ENCODE data around the gene IGFBPL1. TPM values are rescaled to one million over a fixed set of nuclear protein-coding genes. Genes with fewer than 3 reads are reported as not detected.

The IGFBPL1 gene
- total RNA-seq, 1 experiment from 2014 or later: 13.7 TPM

- intact Hi-C loops (cut with micrococcal nuclease; ENCODE audit: unreplicated experiment): no loop called here
- no peaks in the 10 kb centered on the region for H3K9me3 ChIP-seq (ENCODE audit: control insufficient read depth, insufficient read depth, low read depth, low read length)
- DNase-seq (ENCODE audit: low read depth, low spot score) (no peak), ATAC-seq (peak; percentile 69; the same call in 1 of the 2 replicates)
- POLR2A ChIA-PET: no interaction called here
- no TSS peak for BruUV-seq (replicated peaks)
- CTCF ChIA-PET: no interaction called here
- no peaks in the 10 kb centered on the region for H3K4me1 ChIP-seq (ENCODE audit: control insufficient read depth, insufficient read depth, low read length)
- in situ Hi-C loops (cut with HindIII; ENCODE audit: low pct_unique_long_range_greater_than_20kb, low sequenced_read_pairs): no loop called here
- H3K27me3 ChIP-seq (ENCODE audit: control insufficient read depth, insufficient read depth, low read length): no peaks in the 10 kb centered on the region
- no peak overlapping the region for H3K4me3 ChIP-seq (ENCODE audit: low read depth in 2 of 2, low read length in 2 of 2)
- H3K36me3 ChIP-seq (ENCODE audit: control insufficient read depth, insufficient read depth, low read length): no peaks in the 10 kb centered on the region
- no peak for TF ChIP-seq POLR2AphosphoS5 (IDR thresholded peaks at IDR 0.05; ENCODE audit: low read depth, low read length)
- no peak for TF ChIP-seq SIN3A (IDR thresholded peaks at IDR 0.05; ENCODE audit: borderline replicate concordance, insufficient read depth, low read depth, low read length)
- no peak for TF ChIP-seq REST (IDR thresholded peaks at IDR 0.05; ENCODE audit: insufficient read depth in 1 of 2, low read depth in 2 of 2, low read length in 1 of 2)
- no peak for TF ChIP-seq CTCF (IDR thresholded peaks at IDR 0.05)
- no peak for TF ChIP-seq TCF7L2 (IDR thresholded peaks at IDR 0.05; ENCODE audit: low read depth, low read length)
- H3K27ac ChIP-seq (ENCODE audit: low read length): no peak overlapping the region
Measured at GRCh38 chr9:38443181-38443580, 18.9 kb upstream of the IGFBPL1 start.

GRCh38 chr9:38442473-38443096, 18.3 kb upstream of the IGFBPL1 start:
- H3K27me3 ChIP-seq (ENCODE audit: control insufficient read depth, insufficient read depth, low read length): no peaks in the 10 kb centered on the region
- no TSS peak for BruUV-seq (replicated peaks)
- DNase-seq (ENCODE audit: low read depth, low spot score): no peak
- H3K4me1 ChIP-seq (ENCODE audit: control insufficient read depth, insufficient read depth, low read length): no peaks in the 10 kb centered on the region
- intact Hi-C loops (cut with micrococcal nuclease; ENCODE audit: unreplicated experiment) (no loop called here), in situ Hi-C loops (cut with HindIII; ENCODE audit: low pct_unique_long_range_greater_than_20kb, low sequenced_read_pairs) (no loop called here)
- H3K36me3 ChIP-seq (ENCODE audit: control insufficient read depth, insufficient read depth, low read length): no peaks in the 10 kb centered on the region
- POLR2A ChIA-PET: no interaction called here
- H3K4me3 ChIP-seq (ENCODE audit: low read depth in 2 of 2, low read length in 2 of 2): no peak overlapping the region
- TF ChIP-seq REST (IDR thresholded peaks at IDR 0.05; ENCODE audit: insufficient read depth in 1 of 2, low read depth in 2 of 2, low read length in 1 of 2) (no peak), TCF7L2 (IDR thresholded peaks at IDR 0.05; ENCODE audit: low read depth, low read length) (no peak), CTCF (IDR thresholded peaks at IDR 0.05) (no peak), POLR2AphosphoS5 (IDR thresholded peaks at IDR 0.05; ENCODE audit: low read depth, low read length) (no peak)
- ATAC-seq: no peak
- H3K27ac ChIP-seq (ENCODE audit: low read length): no peak overlapping the region
- CTCF ChIA-PET: no interaction called here
- H3K9me3 ChIP-seq (ENCODE audit: control insufficient read depth, insufficient read depth, low read depth, low read length): no peaks in the 10 kb centered on the region

All from Panc1 (cell line).